Stimulated activated CD4-positive, alpha-beta T cell treated with anti-CD3 and anti-CD28 coated beads, Interleukin-1b, Interleukin-23, amount 100 ng/mL, for 48 hours (primary cell): Measurements from ENCODE around the gene SMC3.
"Not testable (repeated sequence)": the region's sequence is repeated elsewhere in the genome, so short reads cannot be mapped to it uniquely, and the experiment has no call there.

Experiments used
- DNase-seq: peaks from one replicate; pipeline ENCODE4 v3.0.0-alpha.2; 2020

SMC3 gene

GRCh38 chr10:110625951-110626855 is 58.7 kb downstream of the SMC3 start:
- no peak for DNase-seq

DNA sequence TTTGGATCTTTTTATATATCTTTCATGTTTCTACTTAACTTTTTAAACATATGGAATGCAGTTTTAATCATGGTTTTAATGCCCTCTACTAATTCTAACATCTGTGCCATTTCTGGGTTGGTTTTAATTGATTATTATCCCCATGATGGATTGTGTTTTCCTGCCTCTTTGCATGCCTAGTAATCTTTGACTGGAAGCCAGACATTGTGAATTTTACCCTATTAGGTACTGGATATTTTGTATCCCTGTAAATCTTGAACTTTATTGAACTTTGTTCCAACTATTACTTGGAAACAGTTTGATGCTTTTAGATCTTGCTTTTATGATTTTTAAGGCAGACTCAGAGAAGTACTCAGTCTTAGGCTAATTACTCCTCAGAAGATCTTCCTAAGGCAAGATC is 60.7 kb downstream of the SMC3 start:
- no peak for DNase-seq

DNA sequence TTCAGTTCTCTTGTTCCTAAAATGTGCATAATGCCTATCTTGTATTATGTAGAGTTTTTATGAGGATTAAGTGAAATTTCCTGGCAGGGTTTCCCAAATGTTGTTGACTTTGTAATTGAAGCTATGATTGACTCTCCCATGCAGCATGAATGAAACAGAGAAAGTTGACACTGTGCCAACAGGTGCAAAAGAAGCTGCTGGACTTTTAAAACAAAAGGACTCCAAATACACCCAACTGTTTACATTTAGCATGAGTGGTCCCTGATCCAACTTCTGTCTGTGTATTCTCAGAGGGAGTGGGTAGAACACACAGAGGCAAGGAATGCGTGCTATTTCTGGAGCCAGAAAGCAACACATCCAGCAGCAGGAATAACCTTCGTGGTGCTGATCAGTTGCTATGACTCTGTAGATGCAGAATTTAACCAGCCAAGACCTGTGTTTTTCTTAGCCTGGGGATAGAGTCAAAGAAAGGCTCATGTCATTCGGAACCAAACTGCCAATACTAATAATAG is 62.2 kb downstream of the SMC3 start:
- no peak for DNase-seq

DNA sequence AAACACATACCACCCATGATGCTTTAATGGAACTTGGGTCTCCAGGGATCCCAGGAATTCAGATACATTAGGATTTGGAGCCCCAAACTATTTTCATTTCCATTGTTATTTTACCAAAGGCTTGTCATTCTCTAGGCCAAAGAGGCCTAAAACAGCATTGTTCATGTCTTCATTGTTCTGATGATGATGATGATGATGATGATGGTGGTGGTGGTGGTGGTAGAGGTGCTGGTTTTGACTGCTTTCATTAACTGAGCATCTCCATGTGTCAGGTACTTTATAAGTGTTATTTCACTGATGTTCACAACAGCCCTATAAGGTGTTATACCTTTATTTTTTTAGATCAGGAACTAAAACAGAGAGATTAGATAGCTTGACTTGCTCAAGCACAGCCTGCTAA is 64.4 kb downstream of the SMC3 start:
- DNase-seq, result no peak

- no peak for DNase-seq
These were observed 65.2 kb downstream of the SMC3 start for GRCh38 chr10:110632591-110633215.

GRCh38 chr10:110634527-110635209 is 67.2 kb downstream of the SMC3 start:
- no peak for DNase-seq

DNA sequence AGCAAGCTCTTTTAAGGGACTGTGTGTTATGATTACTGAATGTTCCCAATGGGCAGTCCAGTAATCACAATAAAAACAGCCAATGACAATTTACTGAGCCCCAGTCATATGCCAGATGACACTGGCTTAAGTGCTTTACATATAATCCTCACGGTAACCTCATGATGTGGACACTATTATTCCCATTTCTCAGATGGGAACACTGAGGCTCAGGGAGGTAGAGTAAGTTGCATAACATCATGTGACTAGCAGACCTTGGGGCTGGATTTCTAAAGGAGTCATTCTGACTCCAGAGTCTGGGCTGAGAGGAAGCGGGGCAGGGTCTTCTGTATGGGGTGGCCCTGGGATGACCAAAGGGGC is 69.1 kb downstream of the SMC3 start:
- no peak for DNase-seq

DNA sequence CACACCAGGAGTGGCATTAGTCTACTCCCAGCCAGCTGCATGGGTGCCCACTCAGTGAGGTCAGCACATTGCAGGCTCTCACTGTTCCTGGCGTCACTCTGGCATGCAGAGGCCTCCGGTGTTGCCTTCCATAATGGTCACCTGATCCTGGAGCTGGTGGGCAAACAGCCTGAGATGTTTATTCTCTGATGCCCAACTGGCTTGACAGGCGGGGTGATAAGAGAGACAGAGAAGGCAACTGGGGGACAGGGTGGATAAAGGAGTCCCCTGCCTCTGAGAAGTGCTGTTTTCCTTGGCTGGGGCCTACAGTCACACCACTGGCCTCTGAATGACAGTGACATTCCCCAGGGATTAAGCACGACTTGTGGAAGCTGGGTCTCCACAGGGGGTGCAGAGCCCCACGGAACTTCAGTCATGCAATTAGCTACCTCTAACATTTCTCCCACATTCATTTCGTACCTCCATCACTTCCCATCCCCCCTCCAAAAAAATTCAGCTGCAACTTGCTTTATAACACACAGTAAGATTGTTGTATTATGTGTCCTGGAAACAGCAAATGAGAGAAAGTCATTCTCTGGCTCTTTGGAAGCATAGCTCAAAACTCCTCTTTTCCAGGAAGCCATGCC is 69.5 kb downstream of the SMC3 start:
- no peak for DNase-seq

DNA sequence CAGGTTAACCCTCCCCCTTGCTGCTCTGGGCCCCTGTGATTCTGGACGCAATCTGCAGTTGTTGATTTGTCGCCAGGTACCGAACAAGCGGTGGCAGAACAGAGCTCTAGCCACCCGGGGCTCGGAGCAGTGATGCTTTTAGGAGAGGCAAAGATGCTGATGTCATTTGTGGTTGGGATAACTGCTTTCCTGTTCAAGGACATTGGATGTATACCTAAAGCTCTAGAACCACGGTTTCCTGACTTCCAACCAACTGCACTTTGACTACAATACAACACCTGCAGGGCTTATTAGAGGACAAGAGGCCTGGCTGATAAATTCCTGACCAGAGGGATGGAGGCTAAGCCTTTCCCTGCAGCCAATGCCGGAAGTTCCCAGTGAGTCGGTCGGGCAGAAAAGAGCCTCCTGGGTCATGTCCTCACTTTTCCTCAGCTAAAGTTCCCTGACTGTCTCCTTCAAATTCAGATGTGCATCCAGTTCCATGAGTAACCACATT is 70.1 kb downstream of the SMC3 start:
- no peak for DNase-seq

- DNase-seq, result no peak
These were observed 70.8 kb downstream of the SMC3 start for GRCh38 chr10:110638319-110638718.

- not testable (repeated sequence) for DNase-seq
These were observed 71.6 kb downstream of the SMC3 start for GRCh38 chr10:110639046-110639445.

DNA sequence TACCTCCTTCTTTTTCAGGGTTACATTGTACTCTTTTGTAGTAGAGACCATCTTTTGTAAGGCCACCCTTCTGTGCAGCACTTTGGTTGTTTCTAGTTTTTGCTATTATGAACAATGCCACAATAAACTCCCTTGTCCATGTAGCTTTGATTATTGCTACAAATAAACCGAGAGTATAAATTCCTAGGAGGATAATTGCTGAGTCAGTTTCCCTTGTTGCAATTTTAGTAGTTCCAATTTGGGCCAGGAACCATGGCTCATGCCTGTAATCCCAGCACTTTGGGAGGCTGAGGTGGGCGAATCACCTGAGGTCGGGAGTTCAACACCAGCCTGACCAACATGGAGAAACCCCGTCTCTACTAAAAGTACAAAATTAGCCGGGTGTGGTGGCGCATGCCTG is 72.4 kb downstream of the SMC3 start:
- not testable (repeated sequence) for DNase-seq

DNA sequence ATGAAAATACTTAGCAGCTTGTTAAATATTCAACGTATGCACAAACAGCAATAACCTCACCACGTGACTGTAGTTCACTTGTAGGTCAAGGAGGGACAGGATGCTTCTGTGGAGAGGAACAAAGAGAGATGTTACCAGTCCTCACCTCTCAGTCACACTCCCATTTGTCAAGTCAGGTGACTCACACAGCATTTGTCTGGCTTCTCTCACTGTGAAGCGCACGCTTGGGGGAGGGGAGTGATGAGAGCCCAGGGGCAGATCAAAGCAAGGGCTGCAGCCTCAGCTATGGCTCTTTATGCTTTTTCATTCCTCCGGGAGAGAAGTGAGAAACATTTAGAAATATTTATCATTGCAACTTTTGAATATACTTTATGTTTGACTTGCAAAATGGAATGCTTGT is 73.8 kb downstream of the SMC3 start:
- peak; percentile 65 for DNase-seq

GRCh38 chr10:110642204-110643034 is 74.9 kb downstream of the SMC3 start:
- DNase-seq, result no peak

DNA sequence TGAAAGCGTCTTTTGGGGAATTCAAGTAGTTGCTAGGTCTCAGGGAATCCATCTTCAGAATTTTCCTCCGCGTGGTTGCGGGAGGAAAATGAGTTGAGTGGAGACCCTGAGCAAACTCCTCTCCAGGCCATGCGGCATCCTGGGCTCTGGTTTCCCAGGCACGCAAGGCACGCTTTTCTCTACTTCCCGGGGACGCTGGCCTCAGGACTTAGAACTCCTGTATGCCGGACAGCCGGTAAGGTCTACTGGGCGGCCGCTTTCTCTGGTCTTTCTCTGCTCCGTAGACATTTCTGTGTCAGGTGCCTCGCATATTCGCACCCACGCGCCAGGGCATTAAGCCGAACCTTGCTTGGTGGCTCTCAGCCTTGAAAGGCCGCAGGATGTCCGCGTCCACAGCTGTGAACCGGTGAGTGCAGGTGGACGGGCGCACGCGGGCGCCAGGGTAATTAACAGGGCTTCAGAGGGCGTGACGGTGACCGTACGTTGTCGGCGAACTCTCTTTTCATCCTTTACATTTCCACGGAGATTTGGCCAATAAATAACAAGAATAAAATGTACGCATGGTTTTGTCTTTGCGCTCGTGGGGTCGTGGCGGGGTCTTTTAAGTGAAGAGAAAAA is 75.6 kb downstream of the SMC3 start:
- no peak for DNase-seq

DNA sequence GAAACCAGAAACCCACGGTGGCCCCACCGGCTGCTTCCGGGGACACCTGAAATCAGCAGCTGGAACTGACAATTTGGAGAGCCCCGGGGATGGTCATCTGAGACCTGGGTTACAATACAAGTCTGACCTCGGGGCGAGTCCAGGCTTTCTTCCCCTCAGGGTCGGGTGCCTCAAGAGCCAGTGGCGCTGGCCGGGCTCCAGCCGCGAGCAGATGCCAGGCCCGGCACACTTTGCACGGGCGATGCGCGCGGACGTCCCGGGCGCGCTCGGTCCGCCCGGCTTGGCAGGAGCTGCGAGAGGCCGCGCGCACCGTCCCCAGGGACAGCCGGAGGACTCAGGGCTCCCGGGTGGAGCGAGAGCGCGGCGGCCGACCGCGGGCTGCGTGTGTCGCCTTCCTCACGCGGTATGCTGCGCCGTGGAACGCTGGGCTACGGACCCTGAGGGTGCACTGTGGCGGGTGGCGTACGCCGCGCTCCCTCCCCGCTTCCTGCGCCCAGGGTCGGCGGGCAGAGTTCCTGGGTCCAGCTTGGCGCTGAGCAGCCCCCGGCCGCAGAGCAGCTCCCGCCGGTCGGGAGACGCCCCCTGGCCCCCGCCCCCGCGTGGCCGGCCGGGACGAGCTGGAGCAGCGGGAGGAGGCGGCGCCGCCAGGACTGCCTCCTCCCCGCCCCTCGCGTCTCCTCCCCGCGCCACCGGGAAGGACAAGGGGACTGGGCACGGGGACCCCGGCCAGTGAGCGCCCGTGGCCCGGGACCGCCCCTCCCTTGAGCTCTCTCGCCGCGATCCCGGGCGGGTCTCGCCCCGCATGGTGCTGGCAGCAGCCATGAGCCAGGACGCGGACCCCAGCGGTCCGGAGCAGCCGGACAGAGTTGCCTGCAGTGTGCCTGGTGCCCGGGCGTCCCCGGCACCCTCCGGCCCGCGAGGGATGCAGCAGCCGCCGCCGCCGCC is 76.4 kb downstream of the SMC3 start, which contains the start of gene RBM20:
TSS of gene RBM20 (plus strand) at position 684 of the 945 bp plus-strand sequence. CDS start at position 803, 119 bp downstream.
- DNase-seq, result peak; percentile 5

- no peak for DNase-seq
These were observed 77.3 kb downstream of the SMC3 start for GRCh38 chr10:110644598-110645462.

GRCh38 chr10:110646417-110647135 is 79.1 kb downstream of the SMC3 start:
- DNase-seq, result no peak

DNA sequence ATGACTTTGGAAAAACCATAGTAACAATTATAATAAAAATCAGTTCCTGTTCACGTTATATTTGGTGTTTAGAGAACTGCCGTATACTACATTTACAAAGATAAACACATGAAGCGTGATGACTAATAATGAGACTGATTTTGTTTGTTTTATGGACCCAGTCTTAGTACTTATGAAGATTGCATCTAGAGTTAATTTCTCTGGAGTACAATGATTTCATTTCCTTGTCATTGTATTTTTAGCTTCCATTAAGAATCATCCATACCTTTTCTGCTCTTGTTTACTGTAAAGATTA is 79.6 kb downstream of the SMC3 start:
- no peak for DNase-seq
